Hepatocyte (in vitro differentiated cells): ENCODE measurements around the gene GNAO1. TPM values are rescaled to one million over a fixed set of nuclear protein-coding genes. Genes with fewer than 3 reads are reported as not detected.

Experiments
- DNase-seq: peaks from one replicate; pipeline ENCODE4 v3.0.0-alpha.2; 2016; ENCODE audit warnings: low spot score
- H2AFZ ChIP-seq: fragments of 200-600 bp; sonication (generic); 2 replicates; pipeline ENCODE4 v1.6.0; 2016; ENCODE audit warnings: antibody characterized with exemption, mild to moderate bottlenecking
- H3K27ac ChIP-seq: fragments of 200-600 bp; sonication (generic); 2 replicates; pipeline ENCODE4 v1.5.1; 2016; ENCODE audit warnings: mild to moderate bottlenecking
- H3K27me3 ChIP-seq: fragments of 200-600 bp; sonication (generic); 2 replicates; pipeline ENCODE4 v1.6.1; 2016
- H3K36me3 ChIP-seq: fragments of 200-600 bp; sonication (generic); replicated peaks from 2 replicates; pipeline ENCODE4 v1.5.1; 2016; ENCODE audit warnings: low read depth; ENCODE audit not compliant: insufficient read depth
- H3K4me1 ChIP-seq: fragments of 200-600 bp; sonication (generic); 2 replicates; pipeline ENCODE4 v1.5.1; 2016; ENCODE audit warnings: mild to moderate bottlenecking, moderate library complexity; ENCODE audit not compliant: insufficient read depth
- H3K4me2 ChIP-seq: fragments of 200-600 bp; sonication (generic); 2 replicates; pipeline ENCODE4 v1.6.0; 2016
- H3K4me3 ChIP-seq: fragments of 200-600 bp; sonication (generic); 2 replicates; pipeline ENCODE4 v1.5.1; 2016; ENCODE audit warnings: mild to moderate bottlenecking
- H3K79me2 ChIP-seq: fragments of 200-600 bp; sonication (generic); 2 replicates; pipeline ENCODE4 v1.6.0; 2017; ENCODE audit warnings: mild to moderate bottlenecking
- H3K9me2 ChIP-seq: fragments of 200-600 bp; sonication (generic); replicated peaks from 2 replicates; pipeline ENCODE4 v1.6.0; 2017; ENCODE audit warnings: mild to moderate bottlenecking; ENCODE audit not compliant: insufficient read depth
- H3K9me3 ChIP-seq: fragments of 200-600 bp; sonication (generic); 2 replicates; pipeline ENCODE4 v1.5.1; 2016; ENCODE audit warnings: low read depth, mild to moderate bottlenecking
- H4K20me1 ChIP-seq: fragments of 200-600 bp; sonication (generic); 2 replicates; pipeline ENCODE4 v1.6.0; 2016; ENCODE audit warnings: mild to moderate bottlenecking; ENCODE audit not compliant: insufficient read depth, poor library complexity, severe bottlenecking
- CTCF ChIP-seq: fragments of 200-600 bp; sonication (generic); IDR thresholded peaks from 2 replicates; pipeline ENCODE4 v1.5.1; 2016; ENCODE audit warnings: antibody characterized with exemption, mild to moderate bottlenecking; ENCODE audit not compliant: poor library complexity
- EZH2 ChIP-seq: fragments of 200-600 bp; sonication (generic); IDR thresholded peaks from 2 replicates; pipeline ENCODE4 v1.6.1; 2016; ENCODE audit warnings: antibody characterized with exemption, mild to moderate bottlenecking, borderline replicate concordance
- EZH2phosphoT487 ChIP-seq: fragments of 200-600 bp; sonication (generic); IDR thresholded peaks from one replicate; pipeline ENCODE4 v1.6.1; 2018; ENCODE audit warnings: antibody characterized with exemption, mild to moderate bottlenecking, low read depth, moderate library complexity; ENCODE audit not compliant: unreplicated experiment, severe bottlenecking
- WGBS: methylation state at CpG from one replicate; pipeline ENCODE4 v1.1.6; 2016; ENCODE audit warnings: low lambda C conversion rate; ENCODE audit errors: missing lambda C conversion rate; 5-methylcytosine and 5-hydroxymethylcytosine counted together
- polyA plus RNA-seq: library from polyadenylated mRNA; unstranded; fragments of >200 nt; fragmentation: Nextera tagmentation; extraction: Ambion mirVana; gene quantifications from 2 replicates; pipeline ENCODE4 v1.2.1, GENCODE V29; 2016
- total RNA-seq: library from RNA; depleted of rRNA; stranded (reverse); fragments of >200 nt; gene quantifications from 2 replicates; pipeline ENCODE4 v1.2.3, GENCODE V29; 2014

GNAO1 gene
- total and polyA plus RNA-seq, 2 experiments from 2014 or later = 0.77 to 2.2 TPM

GRCh38 chr16:56312556-56312955, 121.3 kb downstream of the GNAO1 start:
- Histone ChIP-seq H3K27ac (no peak overlapping the region), H3K79me2 (no peaks in the 10 kb centered on the region), H2AFZ (no peak overlapping the region), H4K20me1 (no peaks in the 10 kb centered on the region), H3K27me3 (peaks cover 5% of the 10 kb centered on the region), H3K36me3 (no peaks in the 10 kb centered on the region), H3K4me1 (no peaks in the 10 kb centered on the region), H3K4me2 (no peak overlapping the region), H3K9me2 (no peaks in the 10 kb centered on the region), H3K9me3 (no peaks in the 10 kb centered on the region), H3K4me3 (no peak overlapping the region)
- no peak for DNase-seq
- WGBS = 88% methylated on average over 7 of the region's 7 CpGs
- no peak for TF ChIP-seq EZH2
- TF ChIP-seq EZH2phosphoT487 = no peak
- no peak for TF ChIP-seq CTCF

- TF ChIP-seq EZH2 (no peak), CTCF (no peak), EZH2phosphoT487 (no peak)
- Histone ChIP-seq H3K9me3 (no peaks in the 10 kb centered on the region), H3K4me2 (no peak overlapping the region), H2AFZ (no peak overlapping the region), H4K20me1 (no peaks in the 10 kb centered on the region), H3K4me1 (peaks cover 4% of the 10 kb centered on the region), H3K9me2 (no peaks in the 10 kb centered on the region), H3K4me3 (no peak overlapping the region), H3K36me3 (no peaks in the 10 kb centered on the region), H3K27me3 (peaks cover 7% of the 10 kb centered on the region), H3K79me2 (no peaks in the 10 kb centered on the region), H3K27ac (no peak overlapping the region)
- WGBS = 86% methylated on average over 18 of the region's 18 CpGs
- no peak for DNase-seq
Observed at GRCh38 chr16:56314244-56314850, 123.1 kb downstream of the GNAO1 start.

GRCh38 chr16:56315955-56316354, 124.7 kb downstream of the GNAO1 start:
- H3K79me2 ChIP-seq = no peaks in the 10 kb centered on the region
- no peaks in the 10 kb centered on the region for H3K9me2 ChIP-seq
- peaks cover 4% of the 10 kb centered on the region for H3K4me1 ChIP-seq
- H4K20me1 ChIP-seq = no peaks in the 10 kb centered on the region
- no peak for DNase-seq
- no peak overlapping the region for H3K4me2 ChIP-seq
- H3K36me3 ChIP-seq = no peaks in the 10 kb centered on the region
- TF ChIP-seq EZH2 = no peak
- no peak overlapping the region for H3K27ac ChIP-seq
- H2AFZ ChIP-seq = no peak overlapping the region
- no peak overlapping the region for H3K4me3 ChIP-seq
- WGBS = 99% methylated on average over 7 of the region's 7 CpGs
- H3K27me3 ChIP-seq = peaks cover 7% of the 10 kb centered on the region
- H3K9me3 ChIP-seq = no peaks in the 10 kb centered on the region

GRCh38 chr16:56316545-56316944, 125.3 kb downstream of the GNAO1 start:
- H3K9me3 ChIP-seq = no peaks in the 10 kb centered on the region
- no peak overlapping the region for H2AFZ ChIP-seq
- H3K36me3 ChIP-seq = no peaks in the 10 kb centered on the region
- 89% methylated on average over 7 of the region's 7 CpGs for WGBS
- no peak for TF ChIP-seq CTCF
- TF ChIP-seq EZH2 = no peak
- TF ChIP-seq EZH2phosphoT487 = no peak
- no peak overlapping the region for H3K27ac ChIP-seq
- H4K20me1 ChIP-seq = no peaks in the 10 kb centered on the region
- H3K79me2 ChIP-seq = no peaks in the 10 kb centered on the region
- no peak overlapping the region for H3K4me3 ChIP-seq
- DNase-seq = no peak
- peaks cover 7% of the 10 kb centered on the region for H3K27me3 ChIP-seq
- H3K9me2 ChIP-seq = no peaks in the 10 kb centered on the region
- no peak overlapping the region for H3K4me2 ChIP-seq
- peaks cover 4% of the 10 kb centered on the region for H3K4me1 ChIP-seq
